HG03025 (cell line): Measurements from ENCODE around the gene SLC25A11.
"Not testable (repeated sequence)": the region's sequence is repeated elsewhere in the genome, so short reads cannot be mapped to it uniquely, and the experiment has no call there.

Experiments used
- ATAC-seq: cut with Tn5 transposase; IDR thresholded peaks from one replicate; pipeline ENCODE4 v1.9.1; 2021; ENCODE audit warnings: mild to moderate bottlenecking, moderate library complexity; ENCODE audit not compliant: unreplicated experiment, low FRiP score

Gene SLC25A11

GRCh38 chr17:4921320-4921719 lies 18.5 kb downstream of the SLC25A11 start:
- no peak for ATAC-seq

- ATAC-seq, result no peak
Measured at GRCh38 chr17:4920351-4921048, 19.3 kb downstream of the SLC25A11 start.

- no peak for ATAC-seq
Measured at GRCh38 chr17:4919511-4920047, 20.3 kb downstream of the SLC25A11 start.

GRCh38 chr17:4914551-4914950 lies 25.3 kb downstream of the SLC25A11 start:
- not testable (repeated sequence) for ATAC-seq

- no peak for ATAC-seq
Measured at GRCh38 chr17:4913994-4914393, 25.9 kb downstream of the SLC25A11 start.

GRCh38 chr17:4908711-4909496 lies 30.9 kb downstream of the SLC25A11 start:
- ATAC-seq, result no peak

GRCh38 chr17:4908301-4908700 lies 31.5 kb downstream of the SLC25A11 start:
- no peak for ATAC-seq

- not testable (repeated sequence) for ATAC-seq
Measured at GRCh38 chr17:4906642-4907041, 33.2 kb downstream of the SLC25A11 start.

GRCh38 chr17:4903051-4903818 lies 36.6 kb downstream of the SLC25A11 start, which contains the start of gene CHRNE:
Gene CHRNE (minus strand): TSS chr17:4903098. CDS start chr17:4903063, 35 bp downstream.
- no peak for ATAC-seq

- no peak for ATAC-seq
Measured at GRCh38 chr17:4902540-4902939, 37.3 kb downstream of the SLC25A11 start.

- no peak for ATAC-seq
Measured at GRCh38 chr17:4901648-4902344, 38.0 kb downstream of the SLC25A11 start.

- no peak for ATAC-seq
Measured at GRCh38 chr17:4901108-4901647, 38.7 kb downstream of the SLC25A11 start.

- ATAC-seq, result no peak
Measured at GRCh38 chr17:4900231-4901107, 39.4 kb downstream of the SLC25A11 start.

GRCh38 chr17:4899341-4900230 lies 40.3 kb downstream of the SLC25A11 start, which contains the start of gene C17orf107:
Gene C17orf107 (plus strand): TSS chr17:4899536. CDS start chr17:4899763, 227 bp downstream.
- peak; percentile 47 for ATAC-seq

- no peak for ATAC-seq
Measured at GRCh38 chr17:4898927-4899326, 40.9 kb downstream of the SLC25A11 start.

- no peak for ATAC-seq
Measured at GRCh38 chr17:4898351-4898750, 41.5 kb downstream of the SLC25A11 start.

GRCh38 chr17:4897785-4898184 lies 42.1 kb downstream of the SLC25A11 start:
- ATAC-seq, result no peak

GRCh38 chr17:4897198-4897687 lies 42.6 kb downstream of the SLC25A11 start:
- no peak for ATAC-seq
